ENCODE data around the gene ATP13A4. TPM values are rescaled to one million over a fixed set of nuclear protein-coding genes. Genes with fewer than 3 reads are reported as not detected.

Gene ATP13A4
- total RNA-seq, 4 donors from 2014 or later = under 0.01 to 0.63 (median 0.28) TPM

GRCh38 chr3:193488741-193489140 is 66.0 kb downstream of the ATP13A4 start:
- 88% methylated on average over 5 of the region's 5 CpGs for WGBS
- intact Hi-C loops (cut with DNase I) = no loop called here
- no peaks in the 10 kb centered on the region for H3K36me3 ChIP-seq
- TF ChIP-seq CTCF (IDR thresholded peaks at IDR 0.05) (no peak), EP300 (IDR thresholded peaks at IDR 0.05) (no peak), POLR2A (IDR thresholded peaks at IDR 0.05; ENCODE audit: low read depth) (no peak), POLR2AphosphoS5 (IDR thresholded peaks at IDR 0.05) (no peak)
- no peaks in the 10 kb centered on the region for H3K4me1 ChIP-seq
- H3K27ac ChIP-seq (replicated peaks in 1 of 4) = no peak overlapping the region
- H3K4me3 ChIP-seq = no peak overlapping the region
- no peaks in the 10 kb centered on the region for H3K27me3 ChIP-seq
- DNase-seq (ENCODE audit: extremely low spot score) = no peak
- no peaks in the 10 kb centered on the region for H3K9me3 ChIP-seq

DNA sequence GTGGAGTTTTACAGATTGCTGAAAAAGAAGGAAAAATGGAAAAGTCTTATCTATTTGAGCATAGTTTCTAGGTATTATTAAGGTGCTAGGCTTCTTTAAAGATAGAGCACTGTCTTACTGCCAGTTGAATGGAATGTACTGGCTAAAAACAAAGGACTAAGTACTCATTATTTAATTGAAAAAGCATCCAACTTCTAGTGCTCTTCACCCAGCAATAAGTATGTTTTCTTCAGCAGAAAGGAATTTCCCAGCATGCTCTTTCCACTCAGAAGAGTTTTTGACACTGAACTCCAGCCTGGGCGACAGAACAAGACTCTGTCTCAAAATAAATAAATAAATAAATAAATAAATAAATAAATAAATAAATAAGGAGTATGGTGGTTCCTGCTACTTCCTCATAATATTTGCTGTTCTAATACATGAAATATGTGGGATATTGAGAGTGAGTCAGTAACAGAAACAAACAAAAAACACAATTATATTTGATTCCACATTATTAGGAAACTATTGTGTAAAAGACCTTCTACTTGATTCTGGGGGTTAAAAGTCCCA is 70.6 kb downstream of the ATP13A4 start:
- H3K4me1 ChIP-seq = no peaks in the 10 kb centered on the region
- H3K4me3 ChIP-seq = no peak overlapping the region
- no peak for TF ChIP-seq EP300 (IDR thresholded peaks at IDR 0.05)
- no peak for TF ChIP-seq POLR2A (IDR thresholded peaks at IDR 0.05; ENCODE audit: low read depth)
- no peak for TF ChIP-seq POLR2AphosphoS5 (IDR thresholded peaks at IDR 0.05)
- no peak for TF ChIP-seq CTCF (IDR thresholded peaks at IDR 0.05)
- intact Hi-C loops (cut with DNase I) = no loop called here
- DNase-seq (ENCODE audit: extremely low spot score) = no peak
- H3K36me3 ChIP-seq = no peaks in the 10 kb centered on the region
- no peaks in the 10 kb centered on the region for H3K9me3 ChIP-seq
- H3K27me3 ChIP-seq = no peaks in the 10 kb centered on the region
- WGBS = 72% methylated on average over 1 of the region's 1 CpG
- no peak overlapping the region for H3K27ac ChIP-seq (replicated peaks in 1 of 4)

- no peaks in the 10 kb centered on the region for H3K4me1 ChIP-seq
- DNase-seq (ENCODE audit: extremely low spot score) = no peak
- H3K36me3 ChIP-seq = no peaks in the 10 kb centered on the region
- WGBS = 61% methylated on average over 1 of the region's 1 CpG
- H3K27ac ChIP-seq (replicated peaks in 1 of 4) = no peak overlapping the region
- H3K27me3 ChIP-seq = no peaks in the 10 kb centered on the region
- no peak for TF ChIP-seq CTCF (IDR thresholded peaks at IDR 0.05)
- TF ChIP-seq POLR2A (IDR thresholded peaks at IDR 0.05; ENCODE audit: low read depth) = no peak
- no peak for TF ChIP-seq POLR2AphosphoS5 (IDR thresholded peaks at IDR 0.05)
- no peak for TF ChIP-seq EP300 (IDR thresholded peaks at IDR 0.05)
- H3K4me3 ChIP-seq = no peak overlapping the region
- H3K9me3 ChIP-seq = no peaks in the 10 kb centered on the region
- intact Hi-C loops (cut with DNase I) = no loop called here
These were observed 73.3 kb downstream of the ATP13A4 start for GRCh38 chr3:193481436-193481835.

DNA sequence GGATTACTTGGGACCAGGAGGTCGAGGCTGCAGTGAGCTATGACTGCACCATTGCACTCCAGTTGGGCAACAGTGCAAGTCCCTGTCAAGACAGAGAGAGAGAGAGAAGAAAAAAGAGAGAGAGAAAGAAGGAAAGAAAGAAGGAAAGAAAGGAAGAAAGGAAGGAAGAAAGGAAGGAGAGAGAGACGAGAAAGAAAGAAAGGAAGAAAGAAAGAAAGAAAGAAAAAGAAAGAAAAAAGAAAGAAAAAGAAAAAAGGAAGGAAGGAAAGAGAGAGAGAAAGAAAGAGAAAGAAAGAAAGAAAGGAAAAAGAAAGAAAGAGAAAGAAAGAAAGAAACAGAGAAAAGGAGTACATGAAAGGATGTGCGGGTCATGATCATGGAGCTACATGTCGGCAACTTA is 80.2 kb downstream of the ATP13A4 start:
- H3K4me3 ChIP-seq = no peak overlapping the region
- no peaks in the 10 kb centered on the region for H3K36me3 ChIP-seq
- no peak for DNase-seq (ENCODE audit: extremely low spot score)
- TF ChIP-seq POLR2A (IDR thresholded peaks at IDR 0.05; ENCODE audit: low read depth) (no peak), CTCF (IDR thresholded peaks at IDR 0.05) (no peak), EP300 (IDR thresholded peaks at IDR 0.05) (no peak), POLR2AphosphoS5 (IDR thresholded peaks at IDR 0.05) (no peak)
- H3K9me3 ChIP-seq = no peaks in the 10 kb centered on the region
- intact Hi-C loops (cut with DNase I) = no loop called here
- H3K27me3 ChIP-seq = no peaks in the 10 kb centered on the region
- 83% methylated on average over 4 of the region's 4 CpGs for WGBS
- H3K4me1 ChIP-seq = no peaks in the 10 kb centered on the region
- H3K27ac ChIP-seq (replicated peaks in 1 of 4) = no peak overlapping the region

DNA sequence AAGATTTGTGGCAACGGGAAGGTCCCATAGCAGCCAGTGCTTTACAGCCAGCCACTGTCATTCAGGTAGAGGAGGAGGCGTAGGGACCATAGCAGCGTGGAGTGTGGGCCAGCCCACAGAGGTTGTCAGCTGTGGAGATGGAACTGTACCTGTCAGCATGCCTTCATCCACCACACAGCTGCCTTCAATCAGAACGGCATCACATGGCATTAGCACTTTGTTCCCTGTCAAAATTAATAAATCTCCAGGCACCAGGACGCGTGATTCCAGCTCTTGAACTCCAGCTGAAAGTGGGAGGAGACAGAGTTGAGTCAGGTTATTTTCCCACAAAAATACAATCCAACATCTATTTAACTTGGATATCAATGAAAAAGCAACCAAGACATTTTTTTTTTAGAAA is 84.0 kb downstream of the ATP13A4 start:
- Histone ChIP-seq H3K9me3 (no peaks in the 10 kb centered on the region), H3K4me3 (no peak overlapping the region), H3K36me3 (no peaks in the 10 kb centered on the region), H3K4me1 (no peaks in the 10 kb centered on the region), H3K27ac (replicated peaks in 1 of 4) (no peak overlapping the region), H3K27me3 (no peaks in the 10 kb centered on the region)
- intact Hi-C loops (cut with DNase I) = no loop called here
- TF ChIP-seq EP300 (IDR thresholded peaks at IDR 0.05) (no peak), CTCF (IDR thresholded peaks at IDR 0.05) (no peak), POLR2A (IDR thresholded peaks at IDR 0.05; ENCODE audit: low read depth) (no peak), POLR2AphosphoS5 (IDR thresholded peaks at IDR 0.05) (no peak)
- 54% methylated on average over 6 of the region's 6 CpGs for WGBS
- DNase-seq (ENCODE audit: extremely low spot score) = no peak
